GM19238 (cell line): ENCODE results near the gene THEM4.
A peak's percentile ranks its signal among the peaks of the same experiment; 100 is the strongest.

ENCODE experiments used
- DNase-seq: peaks from one replicate; pipeline ENCODE4 v3.0.0; 2011; ENCODE audit warnings: low spot score; ENCODE audit not compliant: insufficient read length

Gene THEM4

GRCh38 chr1:151838222-151839081, 70.9 kb downstream of the THEM4 start:
- DNase-seq = peak; percentile 61

GRCh38 chr1:151837884-151838221, 71.5 kb downstream of the THEM4 start:
- DNase-seq = no peak

GRCh38 chr1:151837197-151837596, 72.1 kb downstream of the THEM4 start:
- DNase-seq = no peak

- DNase-seq = no peak
Observed at GRCh38 chr1:151835596-151835995, 73.7 kb downstream of the THEM4 start.

GRCh38 chr1:151834239-151834638, 75.1 kb downstream of the THEM4 start:
- no peak for DNase-seq

GRCh38 chr1:151833172-151833900, 76.0 kb downstream of the THEM4 start:
- DNase-seq = no peak

- DNase-seq = no peak
Observed at GRCh38 chr1:151832318-151832980, 76.9 kb downstream of the THEM4 start.

- no peak for DNase-seq
Observed at GRCh38 chr1:151831605-151832004, 77.7 kb downstream of the THEM4 start, which contains the start of gene RORC. RORC (minus strand) TSS chr1:151831802; CDS start chr1:151831764, 38 bp downstream.

GRCh38 chr1:151831256-151831591, 78.1 kb downstream of the THEM4 start:
- no peak for DNase-seq

GRCh38 chr1:151830055-151830454, 79.3 kb downstream of the THEM4 start:
- DNase-seq = no peak

- no peak for DNase-seq
Observed at GRCh38 chr1:151829352-151830046, 79.8 kb downstream of the THEM4 start.

GRCh38 chr1:151828921-151829320, 80.4 kb downstream of the THEM4 start:
- no peak for DNase-seq

- DNase-seq = no peak
Observed at GRCh38 chr1:151827853-151828252, 81.5 kb downstream of the THEM4 start.

GRCh38 chr1:151825751-151826660, 83.3 kb downstream of the THEM4 start:
- DNase-seq = no peak

- DNase-seq = no peak
Observed at GRCh38 chr1:151825204-151825603, 84.1 kb downstream of the THEM4 start.
